DOHH2 (cell line): ENCODE results near the gene DIP2C.

Experiments
- H3F3A ChIP-seq: fragments of 200-600 bp; sonication (generic), shearing (Covaris generic); 2 replicates; pipeline ENCODE4 v1.6.0; 2016; ENCODE audit warnings: antibody characterized with exemption, mild to moderate bottlenecking; ENCODE audit not compliant: control insufficient read depth, insufficient read depth
- H3K27ac ChIP-seq: fragments of 200-600 bp; sonication (generic); 2 replicates; pipeline ENCODE4 v1.5.1; 2014; ENCODE audit warnings: low read depth, mild to moderate bottlenecking, low read length, moderate library complexity
- H3K27me3 ChIP-seq: fragments of 200-600 bp; sonication (generic); 2 replicates; pipeline ENCODE4 v1.6.1; 2014; ENCODE audit warnings: mild to moderate bottlenecking, low read length, mixed read lengths; ENCODE audit not compliant: control insufficient read depth
- H3K36me3 ChIP-seq: fragments of 200-600 bp; sonication (generic); 2 replicates; pipeline ENCODE4 v1.6.1; 2014; ENCODE audit warnings: mild to moderate bottlenecking, low read length, moderate library complexity, mixed read lengths; ENCODE audit not compliant: control insufficient read depth
- H3K4me1 ChIP-seq: fragments of 200-600 bp; sonication (generic); 2 replicates; pipeline ENCODE4 v1.6.1; 2014; ENCODE audit warnings: mild to moderate bottlenecking, low read length, mixed read lengths; ENCODE audit not compliant: control insufficient read depth
- H3K4me2 ChIP-seq: fragments of 200-600 bp; sonication (generic); 2 replicates; pipeline ENCODE4 v1.6.0; 2014; ENCODE audit warnings: mild to moderate bottlenecking, low read length, moderate library complexity
- H3K4me3 ChIP-seq: fragments of 200-600 bp; sonication (generic); 2 replicates; pipeline ENCODE4 v1.5.1; 2014; ENCODE audit warnings: mild to moderate bottlenecking, low read length, mixed read lengths
- H3K79me2 ChIP-seq: fragments of 200-600 bp; sonication (generic); 2 replicates; pipeline ENCODE4 v1.6.1; 2014; ENCODE audit warnings: mild to moderate bottlenecking, low read length, mixed read lengths; ENCODE audit not compliant: control insufficient read depth
- H3K9me2 ChIP-seq: fragments of 200-600 bp; sonication (generic); replicated peaks from 2 replicates; pipeline ENCODE4 v1.6.1; 2014; ENCODE audit warnings: mild to moderate bottlenecking, low read length, mixed read lengths; ENCODE audit not compliant: control insufficient read depth
- H3K9me3 ChIP-seq: fragments of 200-600 bp; sonication (generic); 2 replicates; pipeline ENCODE4 v1.6.1; 2014; ENCODE audit warnings: antibody characterized with exemption, low read length, mixed read lengths; ENCODE audit not compliant: control insufficient read depth, insufficient read depth
- H4K20me1 ChIP-seq: fragments of 200-600 bp; sonication (generic); 2 replicates; pipeline ENCODE4 v1.6.0; 2014; ENCODE audit warnings: low read depth, mild to moderate bottlenecking, antibody characterized with exemption, low read length, moderate library complexity; ENCODE audit not compliant: control insufficient read depth, insufficient read depth
- EZH2phosphoT487 ChIP-seq: fragments of 200-600 bp; sonication (generic); IDR thresholded peaks from 2 replicates; pipeline ENCODE4 v1.6.1; 2017; ENCODE audit warnings: borderline replicate concordance, mild to moderate bottlenecking, antibody characterized with exemption, low read length, moderate library complexity, mixed read lengths
- TF ChIP-seq, protein P1 (sequence below): fragments of 200-600 bp; sonication (generic); IDR thresholded peaks from one replicate; pipeline ENCODE4 v1.5.1; 2014; ENCODE audit warnings: antibody characterized with exemption, mild to moderate bottlenecking, low read depth, low read length; ENCODE audit not compliant: poor library complexity, severe bottlenecking

Gene DIP2C

DNA sequence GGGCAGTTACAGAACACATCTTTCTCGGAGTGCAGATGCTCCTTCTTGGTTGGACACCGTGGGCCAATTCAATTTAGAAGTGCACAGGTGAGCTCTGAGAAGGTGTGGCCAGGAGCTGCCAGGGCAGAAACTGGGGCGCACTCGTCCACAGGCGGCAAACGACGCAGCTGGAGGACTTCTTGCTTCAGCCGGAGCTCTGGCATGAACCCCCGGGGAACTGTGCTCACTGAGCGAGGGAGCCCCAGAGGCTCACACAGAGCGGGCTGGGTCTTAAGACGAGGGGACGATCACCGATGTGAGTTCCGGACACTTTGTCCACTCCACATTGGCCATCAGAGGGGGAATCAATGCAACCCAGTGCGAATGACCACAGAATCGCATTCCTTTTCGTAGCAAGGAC is 413.8 kb downstream of the DIP2C start:
- H3K79me2 ChIP-seq, result no peaks in the 10 kb centered on the region
- no peak for TF ChIP-seq EZH2phosphoT487
- TF ChIP-seq, protein P1, sequence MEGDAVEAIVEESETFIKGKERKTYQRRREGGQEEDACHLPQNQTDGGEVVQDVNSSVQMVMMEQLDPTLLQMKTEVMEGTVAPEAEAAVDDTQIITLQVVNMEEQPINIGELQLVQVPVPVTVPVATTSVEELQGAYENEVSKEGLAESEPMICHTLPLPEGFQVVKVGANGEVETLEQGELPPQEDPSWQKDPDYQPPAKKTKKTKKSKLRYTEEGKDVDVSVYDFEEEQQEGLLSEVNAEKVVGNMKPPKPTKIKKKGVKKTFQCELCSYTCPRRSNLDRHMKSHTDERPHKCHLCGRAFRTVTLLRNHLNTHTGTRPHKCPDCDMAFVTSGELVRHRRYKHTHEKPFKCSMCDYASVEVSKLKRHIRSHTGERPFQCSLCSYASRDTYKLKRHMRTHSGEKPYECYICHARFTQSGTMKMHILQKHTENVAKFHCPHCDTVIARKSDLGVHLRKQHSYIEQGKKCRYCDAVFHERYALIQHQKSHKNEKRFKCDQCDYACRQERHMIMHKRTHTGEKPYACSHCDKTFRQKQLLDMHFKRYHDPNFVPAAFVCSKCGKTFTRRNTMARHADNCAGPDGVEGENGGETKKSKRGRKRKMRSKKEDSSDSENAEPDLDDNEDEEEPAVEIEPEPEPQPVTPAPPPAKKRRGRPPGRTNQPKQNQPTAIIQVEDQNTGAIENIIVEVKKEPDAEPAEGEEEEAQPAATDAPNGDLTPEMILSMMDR, result no peak
- no peaks in the 10 kb centered on the region for H4K20me1 ChIP-seq
- no peak overlapping the region for H3K4me3 ChIP-seq
- H3F3A ChIP-seq, result peaks cover 8% of the 10 kb centered on the region; the same call in 1 of the 2 replicates
- H3K4me2 ChIP-seq, result no peak overlapping the region
- H3K9me2 ChIP-seq, result no peaks in the 10 kb centered on the region
- no peaks in the 10 kb centered on the region for H3K9me3 ChIP-seq
- no peaks in the 10 kb centered on the region for H3K27me3 ChIP-seq
- peaks cover 52% of the 10 kb centered on the region for H3K36me3 ChIP-seq
- peaks cover 21% of the 10 kb centered on the region for H3K4me1 ChIP-seq
- H3K27ac ChIP-seq, result no peak overlapping the region

- H3K4me1 ChIP-seq, result peaks cover 21% of the 10 kb centered on the region
- no peak overlapping the region for H3K4me3 ChIP-seq
- H3K27me3 ChIP-seq, result no peaks in the 10 kb centered on the region
- H3K27ac ChIP-seq, result no peak overlapping the region
- H3K36me3 ChIP-seq, result peaks cover 44% of the 10 kb centered on the region
- no peaks in the 10 kb centered on the region for H3K79me2 ChIP-seq
- peaks cover 11% of the 10 kb centered on the region; the same call in 1 of the 2 replicates for H3F3A ChIP-seq
- no peak overlapping the region for H3K4me2 ChIP-seq
- TF ChIP-seq EZH2phosphoT487, result no peak
- TF ChIP-seq, protein P1, result no peak
- no peaks in the 10 kb centered on the region for H4K20me1 ChIP-seq
- no peaks in the 10 kb centered on the region for H3K9me3 ChIP-seq
- H3K9me2 ChIP-seq, result no peaks in the 10 kb centered on the region
Observed at GRCh38 chr10:274866-275265, 414.6 kb downstream of the DIP2C start.

DNA sequence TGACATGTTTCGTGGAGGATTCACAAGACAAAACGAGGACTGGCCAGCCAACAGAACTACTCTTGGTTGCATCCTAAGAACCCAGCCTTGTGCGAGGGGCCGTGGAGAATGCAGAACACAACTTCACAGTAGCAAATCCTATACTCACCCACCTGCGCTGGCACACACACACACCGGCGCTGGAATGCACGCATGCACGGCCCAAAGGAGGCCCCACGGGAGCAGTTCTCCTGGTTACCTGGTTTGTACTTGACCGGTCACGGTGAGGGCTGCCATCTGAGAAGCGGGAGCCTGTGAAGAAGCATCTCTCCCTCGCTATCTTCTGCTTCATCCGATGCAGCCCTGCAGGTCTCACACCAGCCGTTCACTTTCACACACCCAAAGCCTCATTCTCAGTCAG is 416.4 kb downstream of the DIP2C start:
- H3K27ac ChIP-seq, result no peak overlapping the region
- no peaks in the 10 kb centered on the region for H3K9me3 ChIP-seq
- no peaks in the 10 kb centered on the region for H3K9me2 ChIP-seq
- H3K36me3 ChIP-seq, result peaks cover 27% of the 10 kb centered on the region
- H3K27me3 ChIP-seq, result no peaks in the 10 kb centered on the region
- H3K4me3 ChIP-seq, result no peak overlapping the region
- H3K4me2 ChIP-seq, result no peak overlapping the region
- H3K4me1 ChIP-seq, result peaks cover 34% of the 10 kb centered on the region
- peaks cover 12% of the 10 kb centered on the region for H3F3A ChIP-seq
- TF ChIP-seq EZH2phosphoT487, result no peak
- TF ChIP-seq, protein P1, result no peak
- no peaks in the 10 kb centered on the region for H4K20me1 ChIP-seq
- H3K79me2 ChIP-seq, result no peaks in the 10 kb centered on the region

- Histone ChIP-seq H3K9me3 (no peaks in the 10 kb centered on the region), H3K4me2 (peak overlapping the region; percentile 15; the same call in 1 of the 2 replicates), H3K9me2 (no peaks in the 10 kb centered on the region), H3F3A (peaks cover 13% of the 10 kb centered on the region), H3K79me2 (no peaks in the 10 kb centered on the region), H3K4me1 (peaks cover 48% of the 10 kb centered on the region), H3K27me3 (no peaks in the 10 kb centered on the region), H4K20me1 (no peaks in the 10 kb centered on the region), H3K27ac (no peak overlapping the region), H3K4me3 (no peak overlapping the region), H3K36me3 (peaks cover 16% of the 10 kb centered on the region)
- no peak for TF ChIP-seq EZH2phosphoT487
- TF ChIP-seq, protein P1, result no peak
Observed at GRCh38 chr10:271722-272121, 417.7 kb downstream of the DIP2C start.
